Measurements from ENCODE around the gene FAM83B. TPM values are rescaled to one million over a fixed set of nuclear protein-coding genes. Genes with fewer than 3 reads are reported as not detected.

Gene FAM83B
- total RNA-seq, 2 donors from 2014 or later, result 13.1 to 14.9 TPM

GRCh38 chr6:54805077-54805476 is 41.5 kb upstream of the FAM83B start:
- Histone ChIP-seq H3K27ac (ENCODE audit: low read depth, low read length) (no peak overlapping the region), H3K27me3 (ENCODE audit: control insufficient read depth, insufficient read depth, low read length, poor library complexity, severe bottlenecking) (no peaks in the 10 kb centered on the region)

GRCh38 chr6:54810147-54810546 is 36.4 kb upstream of the FAM83B start:
- H3K27me3 Mint-ChIP-seq (ENCODE audit: insufficient read depth), result no peaks in the 10 kb centered on the region
- no peak for TF ChIP-seq CTCF (conservative IDR thresholded peaks at IDR 0.05)
- no peak for DNase-seq
- Histone ChIP-seq H3K4me1 (ENCODE audit: control insufficient read depth, insufficient read depth, low read length) (peaks cover 2% of the 10 kb centered on the region), H3K27me3 (ENCODE audit: control insufficient read depth, insufficient read depth, low read length, poor library complexity, severe bottlenecking) (no peaks in the 10 kb centered on the region), H3K27ac (ENCODE audit: low read depth, low read length) (no peak overlapping the region), H3K9me3 (ENCODE audit: control insufficient read depth, low read length) (no peaks in the 10 kb centered on the region), H3K36me3 (ENCODE audit: control insufficient read depth, insufficient read depth, low read length) (no peaks in the 10 kb centered on the region), H3K4me3 (ENCODE audit: low read length) (no peak overlapping the region), H3K9ac (ENCODE audit: extremely low read depth, low read length, poor library complexity, severe bottlenecking) (no peak overlapping the region)
- peaks cover 6% of the 10 kb centered on the region for H3K9me3 Mint-ChIP-seq
- no peak overlapping the region for H3K4me3 Mint-ChIP-seq
- H3K27ac Mint-ChIP-seq, result no peak overlapping the region
- peaks cover 2% of the 10 kb centered on the region for H3K36me3 Mint-ChIP-seq (ENCODE audit: low read depth)
- H3K4me1 Mint-ChIP-seq, result peaks cover 6% of the 10 kb centered on the region

More at GRCh38 chr6:54805077-54805476, 41.5 kb upstream of the FAM83B start:
- 88 to 97% methylated on average over 1 of the region's 1 CpG for WGBS, 2 experiments (ENCODE audit: insufficient coverage in 1 of 2, insufficient read length in 1 of 2)
- H3K9ac ChIP-seq (ENCODE audit: extremely low read depth, low read length, poor library complexity, severe bottlenecking), result no peak overlapping the region
- Mint-ChIP-seq H3K36me3 (ENCODE audit: low read depth) (no peaks in the 10 kb centered on the region), H3K27ac (no peak overlapping the region), H3K4me3 (no peak overlapping the region), H3K4me1 (peaks cover 15% of the 10 kb centered on the region), H3K9me3 (no peaks in the 10 kb centered on the region), H3K27me3 (ENCODE audit: insufficient read depth) (no peaks in the 10 kb centered on the region)
- H3K9me3 ChIP-seq (ENCODE audit: control insufficient read depth, low read length), result no peaks in the 10 kb centered on the region
- TF ChIP-seq CTCF (conservative IDR thresholded peaks at IDR 0.05), result no peak
- H3K36me3 ChIP-seq (ENCODE audit: control insufficient read depth, insufficient read depth, low read length), result no peaks in the 10 kb centered on the region
- H3K4me1 ChIP-seq (ENCODE audit: control insufficient read depth, insufficient read depth, low read length), result peaks cover 2% of the 10 kb centered on the region
- no peak for DNase-seq
- H3K4me3 ChIP-seq (ENCODE audit: low read length), result no peak overlapping the region

- no peak overlapping the region for H3K4me3 ChIP-seq (ENCODE audit: low read length)
- H3K4me3 Mint-ChIP-seq, result no peak overlapping the region
- H3K27ac ChIP-seq (ENCODE audit: low read depth, low read length), result no peak overlapping the region
- H3K4me1 Mint-ChIP-seq, result no peaks in the 10 kb centered on the region
- no peaks in the 10 kb centered on the region for H3K27me3 Mint-ChIP-seq (ENCODE audit: insufficient read depth)
- no peak for TF ChIP-seq CTCF (conservative IDR thresholded peaks at IDR 0.05)
- H3K36me3 ChIP-seq (ENCODE audit: control insufficient read depth, insufficient read depth, low read length), result no peaks in the 10 kb centered on the region
- H3K9me3 Mint-ChIP-seq, result peaks cover 6% of the 10 kb centered on the region
- no peaks in the 10 kb centered on the region for H3K9me3 ChIP-seq (ENCODE audit: control insufficient read depth, low read length)
- no peaks in the 10 kb centered on the region for H3K27me3 ChIP-seq (ENCODE audit: control insufficient read depth, insufficient read depth, low read length, poor library complexity, severe bottlenecking)
- no peak overlapping the region for H3K27ac Mint-ChIP-seq
- peaks cover 2% of the 10 kb centered on the region for H3K36me3 Mint-ChIP-seq (ENCODE audit: low read depth)
- WGBS, 2 experiments (ENCODE audit: insufficient coverage in 1 of 2, insufficient read length in 1 of 2), result 90 to 100% methylated on average over 1 to 3 of the region's 3 CpGs
- H3K4me1 ChIP-seq (ENCODE audit: control insufficient read depth, insufficient read depth, low read length), result no peaks in the 10 kb centered on the region
- DNase-seq, result no peak
- no peak overlapping the region for H3K9ac ChIP-seq (ENCODE audit: extremely low read depth, low read length, poor library complexity, severe bottlenecking)
Observed at GRCh38 chr6:54813892-54814291, 32.7 kb upstream of the FAM83B start.
